Renal cortex interstitium (tissue), 15 donors: ENCODE data around the gene CEP76. TPM values are rescaled to one million over a fixed set of nuclear protein-coding genes. Genes with fewer than 3 reads are reported as not detected.

ENCODE experiments used
- DNase-seq, 11 donors: peaks; one replicate each; pipeline ENCODE4 v3.0.0-alpha.2; 2013; ENCODE audit warnings: low read depth in 9 of 11, low spot score in 4 of 11; ENCODE audit errors: extremely low read depth in 1 of 11
- long read RNA-seq, 16 experiments: transcript quantifications; one replicate each; lab custom pipeline, GENCODE V29; 2026
- polyA plus RNA-seq, 3 donors: library from polyadenylated mRNA; unstranded; fragments of 120-200 nt; gene quantifications; one replicate each; pipeline ENCODE4 v1.2.1, GENCODE V29; 2013; ENCODE audit not compliant: insufficient read length in 3 of 3

The CEP76 gene, protein sequence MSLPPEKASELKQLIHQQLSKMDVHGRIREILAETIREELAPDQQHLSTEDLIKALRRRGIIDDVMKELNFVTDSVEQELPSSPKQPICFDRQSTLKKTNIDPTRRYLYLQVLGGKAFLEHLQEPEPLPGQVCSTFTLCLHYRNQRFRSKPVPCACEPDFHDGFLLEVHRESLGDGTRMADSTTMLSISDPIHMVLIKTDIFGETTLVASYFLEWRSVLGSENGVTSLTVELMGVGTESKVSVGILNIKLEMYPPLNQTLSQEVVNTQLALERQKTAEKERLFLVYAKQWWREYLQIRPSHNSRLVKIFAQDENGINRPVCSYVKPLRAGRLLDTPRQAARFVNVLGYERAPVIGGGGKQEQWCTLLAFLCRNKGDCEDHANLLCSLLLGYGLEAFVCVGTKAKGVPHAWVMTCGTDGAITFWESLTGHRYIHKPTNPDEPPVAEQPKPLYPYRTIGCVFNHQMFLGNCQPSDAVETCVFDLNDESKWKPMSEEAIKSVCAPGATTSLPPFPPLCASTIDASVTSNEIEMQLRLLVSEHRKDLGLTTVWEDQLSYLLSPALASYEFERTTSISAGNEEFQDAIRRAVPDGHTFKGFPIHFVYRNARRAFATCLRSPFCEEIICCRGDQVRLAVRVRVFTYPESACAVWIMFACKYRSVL
- polyA plus RNA-seq = 10 to 100 TPM; 10.7 to 13.3 (median 11.7) TPM
- long read RNA-seq, donor 1, partial matches to known transcripts = 0 of 1 reads
- long read RNA-seq, donor 1, other reads (novel, unspliced or antisense) = 0 of 1 reads
- long read RNA-seq, donor 2, partial matches to known transcripts = 88 of 133 reads
- long read RNA-seq, donor 2, other reads (novel, unspliced or antisense) = 45 of 133 reads
- long read RNA-seq, donor 3, partial matches to known transcripts = 48 of 153 reads
- long read RNA-seq, donor 3, other reads (novel, unspliced or antisense) = 104 of 153 reads
- long read RNA-seq, donor 4, partial matches to known transcripts = 0 of 3 reads
- long read RNA-seq, donor 4, other reads (novel, unspliced or antisense) = 0 of 3 reads
- long read RNA-seq, donor 5 = 0 reads
- long read RNA-seq, donor 6, partial matches to known transcripts = 59 of 112 reads
- long read RNA-seq, donor 6, other reads (novel, unspliced or antisense) = 53 of 112 reads
- long read RNA-seq, donor 7, partial matches to known transcripts = 0 of 1 reads
- long read RNA-seq, donor 7, other reads (novel, unspliced or antisense) = 0 of 1 reads
- long read RNA-seq, donor 8 = 0 reads
- long read RNA-seq, donor 9, partial matches to known transcripts = 23 of 86 reads
- long read RNA-seq, donor 9, other reads (novel, unspliced or antisense) = 60 of 86 reads
- long read RNA-seq, donor 10, partial matches to known transcripts = 45 of 100 reads
- long read RNA-seq, donor 10, other reads (novel, unspliced or antisense) = 53 of 100 reads
- long read RNA-seq, donor 11, partial matches to known transcripts = 0 of 1 reads
- long read RNA-seq, donor 11, other reads (novel, unspliced or antisense) = 0 of 1 reads
- long read RNA-seq, donor 12 = 0 reads
- long read RNA-seq, donor 13 = 0 reads
- long read RNA-seq, donor 14, partial matches to known transcripts = 60 of 148 reads
- long read RNA-seq, donor 14, other reads (novel, unspliced or antisense) = 85 of 148 reads
- long read RNA-seq, donor 15, partial matches to known transcripts = 0 of 1 reads
- long read RNA-seq, donor 15, other reads (novel, unspliced or antisense) = 0 of 1 reads
- long read RNA-seq, donor 16, transcript CEP76-201 (12 exons, 2,939 nt) = major isoform, 6 of 292 reads
- long read RNA-seq, donor 16, partial matches to known transcripts = 85 of 292 reads
- long read RNA-seq, donor 16, other reads (novel, unspliced or antisense) = 201 of 292 reads

DNA sequence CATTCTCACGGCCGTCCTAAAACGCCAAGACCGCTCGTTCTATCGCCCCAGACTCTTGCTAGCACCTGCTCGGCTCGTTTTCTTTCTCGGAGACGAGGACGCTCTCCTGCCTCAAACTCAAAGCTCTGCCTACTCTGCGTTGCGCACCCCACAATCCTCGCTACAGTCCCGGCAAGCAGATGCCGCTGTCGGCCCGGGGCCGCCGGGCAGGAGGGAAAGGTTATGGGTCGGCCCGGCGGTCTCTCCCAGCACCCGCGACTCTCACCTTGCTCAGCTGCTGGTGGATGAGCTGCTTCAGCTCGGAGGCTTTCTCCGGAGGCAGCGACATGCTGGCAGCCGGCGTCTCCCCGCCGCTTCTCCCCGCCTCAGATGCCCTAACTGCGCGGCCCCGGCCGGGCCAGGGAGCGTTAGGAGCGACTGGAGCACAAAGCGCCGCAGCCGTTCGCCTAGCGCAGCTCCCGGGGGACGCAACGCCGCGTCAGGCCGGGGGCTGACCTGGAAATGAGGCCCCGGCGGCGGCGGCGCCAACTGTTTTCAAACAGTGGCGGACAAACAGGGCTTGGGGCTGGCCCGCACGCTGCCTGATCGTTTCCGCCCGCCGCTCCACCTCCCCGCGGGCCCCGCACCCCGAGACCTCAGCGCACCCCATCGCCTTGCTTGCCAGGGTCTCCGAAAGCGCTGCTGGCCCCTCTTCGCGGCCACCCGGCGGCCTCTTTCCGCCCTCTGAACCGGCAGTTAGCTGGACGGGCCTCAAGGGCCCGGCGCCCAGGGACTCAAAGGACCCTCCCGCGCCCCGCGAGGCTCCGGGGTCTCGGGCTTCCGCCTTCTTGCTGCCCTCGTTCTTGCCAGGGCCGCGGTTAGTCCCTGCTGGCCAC, at the start of gene CEP76, which contains the start of gene PSMG2:
Gene CEP76 (minus strand): TSS at position 503 of the 875 bp plus-strand sequence. CDS start 175 bp downstream, at position 328.
Gene PSMG2 (plus strand): TSS at position 822 of the 875 bp plus-strand sequence. CDS start 66 bp downstream, outside the sequence.
- peak; percentile 61 to 88 (median 82) for DNase-seq

DNA sequence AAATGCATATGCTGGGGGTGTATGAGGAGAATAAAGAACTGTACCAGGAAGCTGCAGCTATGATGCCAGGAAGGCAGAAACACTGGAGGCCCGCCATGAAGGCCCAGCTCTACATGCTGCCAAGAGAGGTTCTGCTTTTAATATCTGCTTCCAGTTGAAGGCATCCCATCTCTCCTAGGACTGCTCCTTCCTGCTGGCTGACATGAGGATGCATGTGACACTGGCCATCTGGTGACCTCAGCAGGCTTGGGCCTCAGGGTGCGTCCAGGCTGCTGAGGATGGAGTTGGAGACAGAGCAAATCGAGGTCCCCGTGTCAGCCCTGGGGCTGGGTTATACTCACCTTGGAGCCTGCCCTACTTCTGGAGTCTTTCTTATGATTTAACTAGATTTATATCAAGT, 49.4 kb upstream of the CEP76 start:
- DNase-seq = no peak

DNA sequence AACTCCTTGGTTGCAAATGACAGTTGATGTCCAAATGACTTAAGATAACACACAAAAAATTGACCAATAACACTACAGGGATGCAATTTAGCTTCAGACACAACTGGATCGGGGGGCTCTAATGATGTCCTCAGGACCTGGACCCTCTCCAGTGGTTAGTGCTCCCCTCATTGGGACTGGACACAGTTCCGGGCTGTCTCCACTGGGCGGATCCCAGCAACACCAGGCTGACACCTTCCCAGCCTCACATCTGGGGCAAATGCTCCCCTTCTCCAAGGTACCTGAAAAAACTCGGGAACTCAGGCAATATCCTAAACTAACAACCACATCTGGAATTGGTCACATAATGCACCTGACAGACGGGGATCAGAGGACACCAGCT, 49.0 kb upstream of the CEP76 start:
- DNase-seq = no peak

DNA sequence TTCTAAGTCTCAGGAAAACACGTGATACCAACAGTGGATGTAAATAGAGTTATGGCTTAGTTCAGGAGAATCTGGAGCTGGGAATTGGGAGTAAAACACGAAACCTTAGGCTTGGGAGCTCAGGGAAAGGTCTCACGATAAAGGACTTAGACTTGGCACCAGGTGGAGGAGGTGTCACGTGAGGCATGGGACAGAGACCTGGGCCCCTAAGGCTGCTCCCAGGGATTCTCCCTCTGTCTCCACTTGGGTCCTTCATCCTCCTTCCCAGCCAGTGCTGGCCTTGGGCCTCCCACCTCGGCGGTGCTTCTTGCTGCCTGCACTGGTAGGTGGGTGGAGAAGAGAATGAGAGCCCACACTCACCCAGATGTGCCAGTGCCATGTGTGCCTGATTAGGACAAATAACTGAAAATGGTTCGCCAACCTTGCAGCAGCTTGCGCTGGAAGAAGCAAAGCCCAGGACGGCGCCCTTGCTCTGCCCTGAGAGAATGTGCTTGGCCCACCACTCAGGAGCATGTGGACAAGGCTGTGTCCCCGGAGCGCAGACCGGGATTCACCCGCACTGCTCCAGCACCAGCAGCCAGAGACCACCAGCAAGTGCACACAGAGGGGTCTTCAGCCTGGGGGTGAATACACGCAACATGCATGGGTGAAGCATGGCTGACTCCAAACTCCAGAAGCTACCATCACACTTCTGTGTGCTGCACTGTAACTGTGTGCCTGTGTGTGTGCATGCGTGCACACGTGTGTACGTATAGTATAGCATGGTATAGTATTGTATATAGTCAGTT, 48.4 kb upstream of the CEP76 start:
- no peak for DNase-seq

DNA sequence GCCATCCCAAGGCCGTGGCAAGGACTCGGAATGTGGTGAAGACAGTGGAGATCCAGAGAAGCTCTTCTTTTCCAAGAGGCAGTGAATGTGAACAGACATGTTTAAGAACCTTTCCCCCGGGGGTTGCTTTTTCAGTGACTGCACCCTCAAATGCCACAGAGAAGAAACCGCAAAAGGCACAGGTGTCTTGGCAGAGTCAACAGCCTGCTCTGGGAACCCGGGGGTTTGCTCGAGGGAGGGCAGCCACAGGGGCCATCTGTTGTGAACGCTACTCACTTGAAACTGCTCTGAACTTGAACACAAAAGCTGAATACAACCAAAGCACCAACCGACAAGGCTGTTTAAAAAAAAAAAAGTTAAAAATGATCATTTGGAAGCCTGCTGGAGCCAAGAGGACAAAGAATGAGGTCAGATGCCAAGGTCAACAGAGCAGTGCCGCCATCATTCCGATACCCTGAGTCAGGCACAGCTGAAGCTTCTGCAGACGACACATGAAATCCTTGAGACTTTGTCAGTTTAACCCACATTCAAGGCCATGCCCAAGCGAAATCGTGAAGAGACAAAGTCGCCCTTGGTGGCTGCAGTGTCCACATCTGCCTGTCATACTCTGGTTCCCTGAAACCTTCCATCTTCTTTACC, 47.7 kb upstream of the CEP76 start:
- DNase-seq = no peak

DNA sequence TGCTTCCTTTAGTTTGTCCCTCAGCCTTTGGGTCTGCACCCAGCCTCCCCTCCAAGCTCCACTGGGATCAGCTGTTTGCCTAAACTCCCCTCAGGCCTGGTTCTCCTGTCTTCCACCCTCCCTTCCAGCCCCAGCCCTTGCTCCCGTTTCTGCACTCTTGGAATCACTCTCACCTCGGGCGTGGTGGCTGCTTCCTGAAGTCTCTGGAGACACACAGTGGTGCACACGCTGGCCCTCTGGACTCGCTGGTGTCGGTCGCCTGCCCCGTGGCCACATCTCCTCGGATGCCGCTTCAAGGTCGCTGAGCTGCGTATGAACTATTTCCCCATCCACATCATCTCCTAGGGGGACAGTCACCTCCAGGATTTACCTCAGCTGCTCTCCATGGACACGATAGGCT, 46.6 kb upstream of the CEP76 start:
- no peak for DNase-seq

DNA sequence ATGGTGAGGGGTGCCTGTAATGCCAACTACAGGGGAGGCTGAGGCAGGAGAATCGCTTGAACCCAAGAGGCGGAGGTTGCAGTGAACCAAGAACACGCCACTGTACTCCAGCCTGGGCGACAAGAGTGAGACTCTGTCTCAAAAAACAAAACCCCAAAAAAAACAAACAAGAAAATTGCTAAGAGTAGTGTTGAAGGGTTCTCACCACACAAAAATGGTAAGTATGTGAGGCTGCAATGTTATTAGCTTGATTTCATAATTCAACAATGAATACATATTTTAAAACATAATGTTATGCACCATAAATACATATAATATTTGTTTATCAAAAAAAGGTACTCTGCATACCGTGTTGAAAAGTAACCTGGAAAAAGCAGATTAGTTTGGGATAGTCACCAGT, 46.1 kb upstream of the CEP76 start:
- no peak for DNase-seq

DNA sequence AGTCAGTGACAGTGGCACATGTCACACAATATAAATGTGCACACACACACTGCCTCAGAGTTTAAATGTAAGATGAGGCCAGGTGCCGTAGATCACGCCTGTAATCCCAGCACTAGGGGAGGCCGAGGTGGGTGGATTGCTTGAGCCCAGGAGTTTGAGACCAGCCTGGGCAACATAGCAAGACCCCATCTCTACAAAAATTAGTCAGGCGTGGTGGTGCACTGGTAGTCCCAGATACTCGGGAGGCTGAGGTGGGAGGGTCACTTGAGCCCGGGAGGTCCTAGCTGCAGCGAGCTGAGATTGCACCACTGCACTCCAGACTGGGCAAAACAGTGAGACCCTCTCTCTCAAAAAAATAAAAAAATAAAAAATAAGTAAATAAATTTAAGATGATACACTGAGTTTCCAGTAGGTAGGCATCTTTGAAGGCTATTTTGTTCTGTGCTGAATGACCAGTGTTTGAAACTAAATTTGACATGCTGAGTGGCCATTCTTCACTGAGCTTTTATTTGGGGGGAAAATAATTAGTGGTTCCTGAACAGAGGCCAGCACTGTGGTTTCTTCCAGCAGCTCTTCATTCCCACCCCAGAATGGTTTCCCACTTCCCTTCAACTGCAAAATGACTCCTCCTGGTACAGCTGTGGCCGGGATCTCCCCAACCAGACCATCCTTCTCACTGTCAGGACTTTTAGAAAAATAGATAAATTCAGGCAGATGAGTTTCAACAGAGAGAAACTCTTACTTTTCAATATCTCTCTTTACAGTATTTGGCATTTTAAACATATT, 45.2 kb upstream of the CEP76 start:
- no peak for DNase-seq

DNA sequence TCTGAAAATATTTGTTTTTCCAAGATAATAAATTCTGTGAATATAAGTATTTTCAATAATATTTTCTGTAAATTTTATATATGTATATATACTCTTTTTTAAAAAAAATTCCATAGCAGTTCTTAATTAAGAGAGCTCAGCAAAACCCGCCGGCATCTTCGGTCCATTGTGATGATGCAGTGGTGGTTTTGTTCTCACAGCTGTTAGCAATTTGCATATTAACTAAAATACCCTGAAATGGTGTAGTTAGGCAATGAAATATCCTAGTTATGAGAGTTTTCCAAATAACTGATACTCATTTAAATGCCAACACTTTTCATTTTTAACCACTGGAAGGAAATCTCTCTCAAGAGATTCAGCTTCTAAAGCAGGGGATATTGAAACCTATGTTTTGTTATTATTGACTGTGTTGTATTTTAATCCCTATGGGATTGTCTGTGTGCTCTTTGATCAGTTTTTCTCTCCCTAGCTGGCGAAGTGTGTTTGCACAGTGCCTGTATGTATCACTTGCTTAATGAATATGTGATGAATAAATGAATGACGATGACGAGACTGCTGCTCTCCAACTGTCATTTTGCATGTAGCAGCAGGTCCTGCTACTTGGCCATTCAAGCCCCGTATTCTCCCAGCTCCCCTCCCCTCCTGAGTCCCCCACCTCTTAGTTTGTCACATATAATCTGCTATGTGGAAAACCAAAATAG, 42.7 kb upstream of the CEP76 start:
- no peak for DNase-seq

DNA sequence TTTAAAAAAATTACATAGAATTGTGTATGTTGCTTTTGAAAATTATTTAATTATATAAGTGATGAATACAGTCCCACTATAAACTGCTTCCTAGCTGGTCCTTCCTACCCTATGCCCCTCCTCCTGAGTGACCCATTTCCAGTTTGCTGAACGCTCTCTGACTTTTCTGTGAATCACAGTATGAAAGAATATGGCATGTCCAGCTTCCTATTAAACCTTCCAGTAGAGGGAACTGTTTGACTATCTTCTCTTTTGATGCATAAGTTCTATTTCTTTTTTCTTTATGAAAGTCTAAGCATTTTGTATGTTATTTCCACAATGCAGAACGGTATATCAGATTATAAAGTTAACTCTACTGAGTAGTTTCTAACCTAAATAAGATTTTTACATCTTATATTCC, 41.6 kb upstream of the CEP76 start:
- peak in 7 of 11 donors; percentile 5 to 26 (median 18) for DNase-seq

DNA sequence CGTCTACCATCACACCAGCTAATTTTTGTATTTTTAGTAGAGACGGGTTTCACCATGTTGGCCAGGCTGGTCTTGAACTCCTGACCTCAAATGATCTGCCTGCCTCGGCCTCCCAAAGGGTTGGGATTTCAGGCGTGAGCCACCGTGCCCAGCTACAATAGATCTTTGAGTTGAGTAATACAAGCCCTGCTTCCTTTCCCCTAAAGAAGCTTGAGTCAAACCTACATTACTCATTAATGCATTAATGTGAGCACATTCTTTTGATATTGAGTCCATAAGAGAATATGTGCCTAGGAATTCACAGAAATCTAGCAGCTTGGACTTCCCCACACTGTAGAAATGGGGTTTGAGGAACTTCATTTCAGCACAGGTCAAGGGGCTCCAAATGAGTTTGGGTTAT, 39.9 kb upstream of the CEP76 start:
- no peak for DNase-seq

DNA sequence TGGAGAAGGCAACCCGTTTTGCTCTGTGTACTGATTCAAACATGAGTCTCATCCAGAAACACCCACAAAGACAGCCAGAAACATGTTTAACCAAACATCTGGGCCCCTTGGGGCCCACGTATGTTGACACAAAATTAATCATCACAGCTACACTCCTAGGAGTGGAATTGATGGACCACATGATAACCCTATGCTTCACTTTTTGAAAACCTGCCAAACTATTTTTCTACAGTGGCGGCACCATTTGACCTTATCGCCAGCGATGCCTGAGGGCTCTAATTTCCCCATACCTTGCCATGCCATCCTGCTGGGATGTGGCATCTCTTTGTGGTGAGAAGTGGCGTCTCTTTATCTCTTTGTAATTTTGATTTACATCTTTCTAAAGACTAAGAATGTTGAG, 38.8 kb upstream of the CEP76 start:
- no peak for DNase-seq

DNA sequence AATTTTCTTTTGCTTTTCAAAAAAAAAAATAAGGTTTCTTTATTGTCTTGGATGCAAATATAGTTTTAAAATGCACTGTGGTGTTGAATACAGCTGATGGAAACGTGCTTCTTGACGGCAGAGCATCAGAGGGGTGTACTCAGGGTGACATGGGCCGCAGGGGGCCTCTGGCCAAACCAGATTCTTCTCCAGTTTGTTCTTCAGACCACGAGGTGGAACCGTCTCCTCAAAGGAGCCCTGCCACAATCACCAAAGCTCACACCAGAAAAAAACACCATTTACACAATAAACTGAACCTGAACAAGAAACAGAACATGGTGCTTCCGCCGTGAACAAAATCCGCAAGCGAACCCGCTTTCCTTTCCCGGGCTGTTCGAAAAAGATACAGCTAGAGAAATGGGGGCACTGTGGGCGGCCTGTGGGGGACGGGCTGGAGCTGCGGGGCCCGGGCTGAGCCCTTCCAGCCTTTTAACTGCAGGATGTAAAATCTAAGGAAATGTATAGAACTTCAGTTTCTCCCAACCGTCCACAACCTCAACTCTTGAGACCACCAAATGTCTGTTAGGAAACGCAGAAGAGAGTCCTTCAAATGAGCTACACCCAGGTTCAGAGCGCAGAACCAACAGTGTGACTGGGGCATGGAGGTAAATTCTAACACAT, 34.9 kb upstream of the CEP76 start:
- DNase-seq = no peak
